Right ventricle myocardium inferior (tissue), 1 donor: Measurements from ENCODE around the gene HS6ST3. TPM values are rescaled to one million over a fixed set of nuclear protein-coding genes. Genes with fewer than 3 reads are reported as not detected.

Experiments
- ATAC-seq: fragments of 200-7000 bp; cut with Tn5 transposase; one replicate; pipeline ENCODE4 v1.9.1; 2020; ENCODE audit warnings: mild to moderate bottlenecking, moderate library complexity
- DNase-seq: peaks from one replicate; pipeline ENCODE4 v3.0.0; 2021; ENCODE audit errors: missing footprints
- intact Hi-C: fragments of 100-400 bp; cut with DNase I; formaldehyde crosslinking; loops from one replicate; pipeline ENCODE4 v1.11.0; 2022
- total RNA-seq: library from RNA; stranded (reverse); fragmentation: NEBNext Ultra II Directional; extraction: Animal tissue kit (Norgen Biotek cat#: 25700); gene quantifications from one replicate; pipeline ENCODE4 v1.2.1, GENCODE V29; 2021
- donor health status: DM: no; HTN: yes; CAD: no; lungs with severe emphysema.

The HS6ST3 gene
- total RNA-seq, 1 donor from 2014 or later: 1.4 TPM

- ATAC-seq (no peak), DNase-seq (no peak)
- intact Hi-C loops: loop anchor here (5.0 kb wide), 2 partner anchors 677 to 797 kb away; no protein-coding TSS in a partner anchor
These were observed 729.5 kb downstream of the HS6ST3 start for GRCh38 chr13:96819375-96819774.

GRCh38 chr13:96821381-96821780, 731.5 kb downstream of the HS6ST3 start:
- ATAC-seq (no peak), DNase-seq (no peak)
- intact Hi-C loops: no loop called here

GRCh38 chr13:96821971-96822370, 732.1 kb downstream of the HS6ST3 start:
- no peak for ATAC-seq
- intact Hi-C loops: no loop called here
- DNase-seq: no peak

GRCh38 chr13:96822895-96823294, 733.0 kb downstream of the HS6ST3 start:
- intact Hi-C loops: no loop called here
- ATAC-seq (no peak), DNase-seq (no peak)

GRCh38 chr13:96824140-96824539, 734.2 kb downstream of the HS6ST3 start:
- intact Hi-C loops: no loop called here
- no peak for ATAC-seq
- DNase-seq: peak; percentile 64

- DNase-seq: no peak
- ATAC-seq: no peak
- intact Hi-C loops: no loop called here
These were observed 735.7 kb downstream of the HS6ST3 start for GRCh38 chr13:96825653-96826052.

GRCh38 chr13:96834626-96835025, 744.7 kb downstream of the HS6ST3 start:
- intact Hi-C loops: no loop called here
- DNase-seq (no peak), ATAC-seq (no peak)

GRCh38 chr13:96835546-96835945, 745.6 kb downstream of the HS6ST3 start:
- ATAC-seq (no peak), DNase-seq (no peak)
- intact Hi-C loops: no loop called here

- ATAC-seq: no peak
- no peak for DNase-seq
- intact Hi-C loops: no loop called here
These were observed 746.8 kb downstream of the HS6ST3 start for GRCh38 chr13:96836733-96837132.

- intact Hi-C loops: no loop called here
- ATAC-seq (no peak), DNase-seq (no peak)
These were observed 747.9 kb downstream of the HS6ST3 start for GRCh38 chr13:96837809-96838208.

- intact Hi-C loops: no loop called here
- ATAC-seq: no peak
- DNase-seq: no peak
These were observed 754.3 kb downstream of the HS6ST3 start for GRCh38 chr13:96844195-96844594.

GRCh38 chr13:96844616-96845015, 754.7 kb downstream of the HS6ST3 start:
- no peak for DNase-seq
- intact Hi-C loops: no loop called here
- ATAC-seq: no peak

GRCh38 chr13:96848286-96848685, 758.4 kb downstream of the HS6ST3 start:
- ATAC-seq: no peak
- intact Hi-C loops: no loop called here

GRCh38 chr13:96849091-96849490, 759.2 kb downstream of the HS6ST3 start:
- no peak for DNase-seq
- no peak for ATAC-seq
- intact Hi-C loops: no loop called here

More at GRCh38 chr13:96848286-96848685, 758.4 kb downstream of the HS6ST3 start:
- DNase-seq: no peak

- intact Hi-C loops: no loop called here
- ATAC-seq (no peak), DNase-seq (no peak)
These were observed 760.7 kb downstream of the HS6ST3 start for GRCh38 chr13:96850538-96851145.

- no peak for DNase-seq
- no peak for ATAC-seq
- intact Hi-C loops: no loop called here
These were observed 762.0 kb downstream of the HS6ST3 start for GRCh38 chr13:96851856-96852445.

- intact Hi-C loops: no loop called here
- DNase-seq (no peak), ATAC-seq (no peak)
These were observed 768.4 kb downstream of the HS6ST3 start for GRCh38 chr13:96858133-96858826.

- DNase-seq: no peak
- intact Hi-C loops: no loop called here
- no peak for ATAC-seq
These were observed 771.0 kb downstream of the HS6ST3 start for GRCh38 chr13:96860882-96861281.

GRCh38 chr13:96862093-96862492, 772.2 kb downstream of the HS6ST3 start:
- no peak for ATAC-seq
- intact Hi-C loops: no loop called here
- DNase-seq: no peak

GRCh38 chr13:96862999-96863398, 773.1 kb downstream of the HS6ST3 start:
- DNase-seq (no peak), ATAC-seq (no peak)
- intact Hi-C loops: no loop called here
